Stimulated activated CD8-positive, alpha-beta memory T cell treated with anti-CD3 and anti-CD28 coated beads, Interleukin-4, amount 100 ng/mL, for 1 hour (primary cell): ENCODE data around the gene TRPT1.
"Not testable (repeated sequence)": the region's sequence is repeated elsewhere in the genome, so short reads cannot be mapped to it uniquely, and the experiment has no call there.

Experiments
- DNase-seq, 2 donors: peaks; one replicate each; pipeline ENCODE4 v3.0.0-alpha.2; 2020; ENCODE audit warnings: low read depth in 2 of 2, low spot score in 1 of 2

TRPT1 gene

DNA sequence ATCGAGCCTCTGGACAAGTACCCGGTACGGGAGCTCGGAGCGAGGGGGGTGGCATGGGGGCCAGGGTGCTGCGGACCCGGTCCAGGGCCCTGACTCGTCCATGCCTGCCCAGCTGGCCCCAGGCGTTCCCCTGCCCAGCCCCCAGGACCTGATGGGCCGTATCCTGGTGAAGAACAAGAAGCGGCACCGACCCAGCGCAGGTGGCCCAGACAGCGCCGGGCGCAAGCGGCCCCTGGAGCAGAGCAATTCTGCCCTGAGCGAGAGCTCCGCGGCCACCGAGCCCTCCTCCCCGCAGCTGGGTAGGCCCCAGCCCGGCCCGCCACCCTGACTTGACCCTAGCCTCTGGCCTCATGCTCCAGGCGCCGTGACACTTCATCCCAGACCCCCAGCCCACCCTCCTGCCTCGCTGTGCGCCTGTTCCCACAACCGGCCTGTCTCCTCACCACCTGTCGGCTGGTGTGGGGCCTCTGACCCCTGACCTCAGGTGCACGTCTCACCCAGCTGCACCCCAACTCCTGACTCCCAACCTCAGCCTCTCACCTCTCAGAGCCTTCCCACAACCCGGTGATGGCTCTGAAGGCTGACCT is 33.1 kb upstream of the TRPT1 start:
- no peak for DNase-seq

DNA sequence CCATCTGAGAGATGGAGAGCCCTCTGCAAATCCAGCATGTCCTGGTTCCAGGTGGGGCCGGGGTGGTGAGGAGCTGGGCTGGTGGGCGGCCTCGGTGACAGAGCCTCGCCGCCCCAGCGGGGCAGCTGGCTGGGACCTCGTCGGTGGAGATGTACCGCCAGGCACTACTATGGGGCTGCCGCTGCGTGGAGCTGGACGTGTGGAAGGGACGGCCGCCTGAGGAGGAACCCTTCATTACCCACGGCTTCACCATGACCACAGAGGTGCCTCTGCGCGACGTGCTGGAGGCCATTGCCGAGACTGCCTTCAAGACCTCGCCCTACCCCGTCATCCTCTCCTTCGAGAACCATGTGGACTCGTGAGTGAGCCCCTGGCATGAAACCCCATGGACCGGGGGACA is 32.4 kb upstream of the TRPT1 start:
- DNase-seq = no peak

DNA sequence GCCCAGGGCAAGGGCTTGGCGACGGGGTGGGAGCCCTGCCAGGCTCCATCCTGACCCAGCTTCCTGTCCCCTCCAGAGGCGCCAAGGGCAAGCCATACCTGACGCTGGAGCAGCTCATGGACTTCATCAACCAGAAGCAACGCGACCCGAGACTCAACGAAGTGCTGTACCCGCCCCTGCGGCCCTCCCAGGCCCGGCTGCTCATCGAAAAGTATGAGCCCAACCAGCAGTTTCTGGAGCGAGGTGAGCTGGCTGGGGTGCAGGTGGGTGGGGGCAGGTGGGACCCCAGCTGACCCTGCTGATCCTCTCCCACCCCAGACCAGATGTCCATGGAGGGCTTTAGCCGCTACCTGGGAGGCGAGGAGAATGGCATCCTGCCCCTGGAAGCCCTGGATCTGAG is 30.3 kb upstream of the TRPT1 start:
- no peak for DNase-seq

DNA sequence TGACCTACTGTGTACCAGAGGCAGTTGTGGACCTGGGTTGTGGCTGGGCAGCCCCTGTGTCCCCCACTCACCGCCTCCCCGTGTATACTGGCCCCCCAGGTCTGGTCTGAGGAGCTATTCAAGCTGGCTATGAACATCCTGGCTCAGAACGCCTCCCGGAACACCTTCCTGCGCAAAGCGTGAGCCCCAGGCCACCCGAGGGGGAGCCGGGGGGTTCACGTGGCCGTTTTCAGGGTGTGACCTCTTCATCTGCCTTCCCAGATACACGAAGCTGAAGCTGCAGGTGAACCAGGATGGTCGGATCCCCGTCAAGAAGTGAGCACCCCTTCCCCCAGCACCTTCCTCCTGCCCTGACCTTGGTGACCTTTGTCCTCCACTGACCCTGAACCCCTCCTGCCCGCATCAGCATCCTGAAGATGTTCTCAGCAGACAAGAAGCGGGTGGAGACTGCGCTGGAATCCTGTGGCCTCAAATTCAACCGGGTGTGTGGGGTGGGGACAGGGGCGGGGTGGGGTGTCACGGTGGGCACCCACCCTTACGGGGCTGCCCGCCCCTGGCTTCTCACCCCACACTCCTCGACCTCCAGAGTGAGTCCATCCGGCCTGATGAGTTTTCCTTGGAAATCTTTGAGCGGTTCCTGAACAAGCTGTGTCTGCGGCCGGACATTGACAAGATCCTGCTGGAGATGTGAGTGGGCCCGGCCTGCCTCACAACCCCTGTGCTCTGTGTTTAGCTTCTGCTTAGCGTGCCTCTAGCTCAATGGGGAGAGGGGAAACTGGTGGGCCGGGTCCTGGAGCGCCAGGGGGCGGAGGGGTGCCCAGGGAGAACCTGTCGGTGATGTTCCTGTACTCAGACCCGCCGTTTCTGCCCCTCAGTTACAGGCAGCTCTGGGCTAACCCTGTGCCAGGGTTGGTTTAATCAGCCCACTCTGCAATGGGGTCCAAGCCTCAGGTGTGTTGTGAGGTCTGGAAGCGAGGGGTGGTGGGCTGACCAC is 29.4 kb upstream of the TRPT1 start:
- no peak for DNase-seq

GRCh38 chr11:64254326-64254725 is 28.3 kb upstream of the TRPT1 start:
- DNase-seq = no peak

DNA sequence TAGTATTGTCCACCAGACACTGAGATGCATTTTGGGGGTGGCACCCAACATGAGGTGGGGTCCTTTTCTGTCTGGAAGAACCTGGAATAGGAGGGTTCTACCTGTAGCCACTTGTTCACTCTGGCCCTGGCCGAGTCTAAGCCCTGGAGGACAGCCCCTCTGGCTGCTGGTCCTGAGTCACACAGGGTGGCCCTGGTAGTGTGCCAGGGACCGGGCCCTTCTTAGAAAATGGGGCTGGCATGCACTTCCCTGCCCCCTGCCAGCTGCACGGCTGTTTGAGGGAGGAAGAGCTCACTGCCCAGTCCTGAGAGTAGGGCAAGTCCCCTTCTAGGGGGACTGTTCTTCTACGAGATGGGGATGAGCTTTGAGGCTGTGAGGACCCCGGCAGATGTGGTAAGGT is 27.5 kb upstream of the TRPT1 start:
- no peak for DNase-seq

DNA sequence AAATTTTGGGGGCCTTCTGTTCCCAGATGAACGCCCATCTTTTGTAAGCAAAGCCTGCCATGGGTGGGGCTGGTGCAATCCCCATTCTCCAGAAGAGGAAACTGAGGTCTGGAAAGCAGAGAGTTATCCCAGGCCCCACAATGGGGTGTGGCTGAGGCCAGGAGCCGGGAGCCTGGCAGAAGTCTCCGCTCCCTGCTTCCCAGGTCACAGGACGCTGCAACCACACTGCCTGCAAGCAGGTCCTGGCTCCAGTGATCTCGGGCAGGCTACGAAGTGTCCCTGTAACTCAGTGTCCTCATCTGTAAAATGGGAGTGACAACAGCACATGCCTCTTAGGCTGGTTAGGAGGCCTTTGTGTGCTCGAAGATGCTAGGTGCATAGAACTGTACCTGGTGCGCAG is 27.1 kb upstream of the TRPT1 start:
- no peak for DNase-seq

DNA sequence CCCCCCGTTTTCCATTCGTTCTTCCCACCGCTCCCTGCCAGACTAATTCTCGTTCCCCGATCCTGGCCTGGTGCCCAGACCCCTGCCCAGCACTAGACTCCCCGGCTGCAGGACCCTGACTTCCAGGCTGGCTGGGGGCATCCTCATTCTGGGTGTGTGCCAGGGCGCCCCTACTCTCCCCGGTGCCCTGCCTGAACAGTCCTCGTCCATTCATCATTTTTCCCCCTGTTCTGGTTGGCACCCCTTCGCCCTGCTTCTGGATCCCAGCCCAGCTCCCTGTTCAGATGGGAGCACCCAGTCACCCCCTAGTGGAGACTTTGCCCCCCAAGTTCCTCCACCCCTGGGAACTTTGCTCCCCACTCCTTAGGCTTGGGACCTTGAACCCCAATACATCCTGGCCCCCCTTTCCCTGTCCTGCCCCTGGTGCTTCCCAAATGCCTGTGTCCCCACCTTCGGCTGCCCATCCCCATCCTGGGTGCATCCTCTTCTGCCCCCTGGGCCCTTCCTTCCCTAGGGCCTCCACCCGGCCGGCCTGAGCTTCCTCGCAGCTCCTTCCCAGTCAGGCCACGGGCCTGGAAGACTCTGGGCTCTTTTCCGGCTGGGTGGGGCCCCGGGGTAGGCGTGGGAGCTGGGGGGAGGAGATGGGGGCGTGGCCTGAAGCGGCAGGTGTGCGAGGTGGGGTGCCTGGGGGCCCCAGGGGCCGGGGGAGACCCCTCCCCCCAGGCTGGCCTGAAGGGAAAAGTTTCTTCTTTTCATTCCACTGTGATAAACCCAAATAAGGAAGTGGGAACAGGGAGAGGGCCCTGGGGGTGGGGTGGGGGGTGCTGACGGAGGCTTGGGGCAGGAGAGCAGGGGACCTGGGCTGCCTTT is 26.3 kb upstream of the TRPT1 start:
- DNase-seq = no peak

DNA sequence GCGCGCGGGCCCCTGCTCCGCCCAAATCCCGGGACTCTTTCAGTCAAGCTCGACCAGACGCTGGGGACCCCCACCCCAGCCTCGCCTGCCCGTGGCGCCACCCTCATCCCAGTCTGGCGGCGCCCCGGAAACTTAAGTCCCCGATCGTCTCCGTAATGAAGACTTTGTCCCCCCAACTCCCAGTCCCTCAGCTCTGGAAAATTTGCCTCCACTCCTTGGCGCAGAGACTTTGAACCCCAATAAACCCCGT is 25.7 kb upstream of the TRPT1 start:
- no peak for DNase-seq

DNA sequence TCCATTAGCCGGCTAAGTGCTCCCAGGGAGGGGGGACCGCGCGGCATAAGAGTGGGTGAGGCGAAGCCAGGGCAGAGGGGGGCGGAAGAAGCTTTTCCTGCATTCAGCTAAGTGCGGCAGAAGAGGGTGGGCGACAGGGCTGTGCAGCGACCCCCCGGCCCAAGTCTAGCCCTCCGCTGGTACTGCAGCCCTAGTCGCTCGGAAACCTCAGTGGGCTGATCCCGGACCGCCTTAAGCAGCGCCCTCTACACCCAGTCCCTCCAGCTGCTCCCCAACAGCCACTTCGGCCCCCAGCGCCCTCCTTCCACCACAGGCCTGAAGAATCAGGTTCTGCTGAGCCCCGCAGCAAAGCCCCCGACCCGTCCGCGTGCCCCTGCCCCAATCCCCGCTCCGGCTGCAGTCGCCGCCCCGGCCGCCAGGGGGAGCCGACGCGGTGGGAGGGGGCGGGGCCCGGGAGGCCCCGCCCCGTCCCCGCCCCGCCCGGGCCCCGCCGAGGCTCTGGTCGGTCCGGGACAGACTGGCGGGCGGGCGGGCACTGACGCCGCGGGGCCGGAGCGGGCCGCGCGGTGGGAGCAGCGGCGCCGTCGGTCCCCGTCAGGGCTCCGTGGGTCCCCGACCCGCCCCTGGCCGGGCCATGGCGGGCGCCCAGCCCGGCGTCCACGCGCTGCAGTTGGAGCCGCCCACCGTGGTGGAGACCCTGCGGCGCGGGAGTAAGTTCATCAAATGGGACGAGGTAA is 25.2 kb upstream of the TRPT1 start, which contains the start of gene PLCB3:
TSS of gene PLCB3 (plus strand) at position 515 of the 737 bp plus-strand sequence. CDS start at position 635, 120 bp downstream.
- no peak for DNase-seq

DNA sequence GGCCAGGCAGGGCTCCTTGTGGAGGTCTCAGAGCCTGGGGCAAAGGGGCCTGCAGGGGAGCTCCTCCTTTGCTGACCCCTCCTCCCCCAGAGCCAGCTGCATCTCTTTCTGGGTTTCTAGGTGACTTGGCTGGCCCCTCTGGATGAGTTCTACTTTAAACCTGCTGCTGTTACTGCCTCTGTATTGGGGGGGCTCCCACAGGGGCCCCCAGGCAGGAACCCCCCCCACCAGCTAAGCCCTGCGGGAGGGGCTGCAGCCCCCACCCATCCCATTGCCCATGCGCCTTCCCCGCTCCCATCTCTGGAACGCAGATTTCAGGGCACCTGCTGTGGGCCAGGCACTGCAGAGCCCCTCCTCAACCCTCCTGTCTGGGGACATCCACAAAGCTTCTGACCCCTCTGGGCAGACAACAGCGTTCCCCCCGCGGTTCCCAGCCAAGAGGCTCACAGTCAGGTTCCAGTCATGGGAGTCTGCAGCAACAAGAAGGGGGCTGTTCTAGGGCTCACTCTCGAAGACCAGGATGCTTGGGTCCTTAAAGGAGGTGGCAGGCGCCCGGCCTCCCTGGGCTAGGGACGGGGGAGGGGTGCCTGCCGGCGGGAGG is 24.5 kb upstream of the TRPT1 start:
- no peak for DNase-seq

DNA sequence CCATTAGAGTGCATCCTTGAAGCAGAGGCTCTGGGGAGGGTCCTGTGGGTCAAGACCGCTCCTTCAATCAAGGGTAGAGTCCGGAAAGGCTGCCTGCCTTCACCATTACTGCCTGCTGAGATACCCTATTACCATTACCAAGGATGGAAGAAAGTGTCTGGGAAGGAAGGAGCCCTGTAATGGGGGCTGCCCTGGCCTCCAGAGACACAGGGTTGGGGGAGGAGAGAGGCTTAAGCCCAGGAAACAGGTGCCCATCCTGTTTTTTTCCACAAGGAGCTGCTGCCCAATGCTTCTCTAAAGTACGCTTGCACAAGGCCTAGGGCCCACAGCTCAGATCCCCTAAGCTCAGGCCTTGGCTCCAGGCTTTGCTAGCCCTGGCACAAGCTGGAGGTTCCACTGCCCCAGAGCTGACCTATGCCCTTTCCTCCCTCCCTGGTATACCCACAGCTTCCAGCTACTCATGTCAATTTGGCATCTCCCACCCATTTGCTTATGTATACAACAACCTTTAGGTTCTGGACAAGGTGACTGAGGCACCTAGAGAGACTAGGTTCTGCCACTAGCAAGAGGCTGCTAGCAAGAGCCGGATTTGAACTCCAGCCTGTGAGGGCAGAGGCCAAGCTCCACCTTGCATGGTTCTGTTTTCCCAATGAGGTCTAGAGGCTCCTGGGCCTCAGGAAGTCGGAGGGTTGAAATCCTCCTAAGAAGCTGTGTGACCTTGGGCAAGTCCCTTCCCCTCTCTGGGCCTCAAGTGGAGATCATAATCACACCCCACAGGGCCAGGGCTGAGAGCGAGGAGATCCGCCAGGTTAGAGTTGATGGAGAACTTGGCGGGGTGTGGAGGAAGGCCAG is 23.8 kb upstream of the TRPT1 start:
- no peak for DNase-seq

DNA sequence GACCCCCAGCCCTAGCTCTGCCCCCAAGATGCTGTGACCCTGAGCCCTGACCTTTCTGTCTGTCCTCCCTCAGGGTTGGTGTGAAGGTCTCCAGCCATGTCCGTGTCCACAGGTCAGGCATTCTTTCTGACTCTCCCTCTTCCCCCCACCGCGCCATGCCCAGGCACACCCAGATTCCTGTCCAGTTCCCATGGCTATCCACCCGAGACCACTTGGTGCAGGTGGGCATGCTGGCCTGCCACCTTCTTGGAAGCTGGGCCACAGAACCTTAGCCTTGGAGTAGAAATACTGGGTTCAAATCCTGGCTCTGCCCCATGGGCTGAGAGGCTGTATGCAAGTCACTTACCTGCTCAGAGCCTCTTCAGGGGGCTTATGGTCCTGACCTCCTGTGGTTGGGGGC is 23.1 kb upstream of the TRPT1 start:
- DNase-seq = no peak

DNA sequence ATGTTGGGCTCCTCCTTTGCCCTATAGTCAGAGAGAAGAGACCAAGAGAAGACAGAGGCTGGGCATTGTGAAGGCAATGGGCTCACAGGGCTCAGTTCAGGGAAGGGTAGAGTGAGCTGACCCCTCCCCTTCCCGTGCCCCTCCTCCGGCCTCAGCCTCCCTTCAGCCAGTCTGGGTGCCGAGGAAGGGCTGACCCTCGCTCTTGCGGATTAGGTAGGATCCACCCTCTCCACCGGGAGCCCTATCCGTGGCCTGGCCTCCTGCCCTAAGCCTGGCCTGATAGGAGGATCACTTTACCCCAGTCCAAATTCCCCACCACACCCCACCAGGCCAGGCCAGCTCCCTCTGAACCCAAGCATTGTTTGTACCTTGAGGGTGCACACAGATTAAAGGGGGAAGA is 22.6 kb upstream of the TRPT1 start:
- DNase-seq = no peak

DNA sequence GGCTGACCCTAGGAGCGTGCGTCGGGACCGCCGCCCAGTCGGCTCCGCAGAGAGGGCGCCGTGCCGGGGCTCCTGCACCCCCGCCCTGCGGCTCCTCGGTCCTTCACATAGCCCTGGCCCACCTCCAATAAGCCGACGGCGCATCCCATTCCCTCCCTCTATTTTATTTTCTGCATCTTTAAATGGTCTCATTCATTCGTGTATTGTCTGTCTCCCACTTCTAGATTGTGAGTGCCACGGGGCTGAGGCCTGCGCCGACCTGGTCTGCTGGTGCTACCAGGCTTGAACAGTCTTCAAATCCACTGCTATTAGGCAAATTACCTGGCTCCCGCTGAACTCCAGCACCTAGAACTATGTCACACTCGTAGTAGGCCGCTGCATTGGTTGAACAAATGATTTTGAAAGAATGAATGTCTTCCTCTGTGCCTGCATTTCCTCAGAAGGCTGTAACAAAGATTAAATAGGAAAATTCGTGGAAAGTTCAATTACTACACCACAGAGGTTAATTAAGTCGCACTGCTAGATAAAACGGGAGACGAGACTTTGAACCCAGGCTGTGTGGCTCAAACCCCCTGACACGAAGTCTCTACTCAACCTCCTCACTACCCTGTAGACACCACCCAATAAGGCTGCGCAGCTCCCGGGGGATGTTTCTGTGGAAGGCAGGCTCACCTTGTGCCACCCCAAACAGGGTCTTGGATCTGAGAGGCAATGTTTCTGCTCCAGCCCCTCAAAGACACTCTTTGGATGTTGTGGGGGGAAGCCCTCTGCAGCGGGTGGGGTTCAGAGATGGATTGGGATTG is 21.9 kb upstream of the TRPT1 start:
- DNase-seq = no peak

- no peak for DNase-seq
Observed at GRCh38 chr11:64246871-64247728, 21.1 kb upstream of the TRPT1 start, which contains the start of gene PPP1R14B. TSS of gene PPP1R14B (minus strand) at chr11:64246943. CDS start at chr11:64246673, 270 bp downstream.

GRCh38 chr11:64246621-64246870 is 20.6 kb upstream of the TRPT1 start:
- DNase-seq = not testable (repeated sequence)
